Measurements from ENCODE around the gene GIT2. TPM values are rescaled to one million over a fixed set of nuclear protein-coding genes. Genes with fewer than 3 reads are reported as not detected.

GIT2 gene
- total RNA-seq, 1 experiment from 2014 or later, result 36.7 TPM

DNA sequence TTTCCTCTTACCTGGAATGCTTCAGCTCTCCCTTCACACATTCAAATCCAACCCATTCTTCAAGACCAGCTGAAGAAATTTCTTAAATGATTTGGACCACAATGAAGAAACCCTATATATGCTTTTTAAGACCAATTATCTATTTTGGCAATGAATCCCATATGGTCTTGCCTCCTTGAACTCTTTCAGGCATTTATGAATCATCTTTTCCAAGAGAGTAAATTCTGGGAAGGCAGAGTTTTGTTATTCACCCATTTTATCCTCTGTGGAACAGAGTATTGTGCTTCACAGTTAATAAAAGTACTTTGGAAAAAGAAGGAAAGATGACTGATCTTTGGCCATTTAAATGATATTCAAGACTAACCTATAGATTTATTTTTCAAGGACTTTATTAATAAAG, 14.0 kb downstream of the GIT2 start:
- Histone ChIP-seq H3K4me1 (replicated peaks; ENCODE audit: insufficient read depth) (no peaks in the 10 kb centered on the region), H3K36me3 (ENCODE audit: low read depth) (peaks cover 23% of the 10 kb centered on the region), H3K4me2 (no peak overlapping the region), H3K4me3 (no peak overlapping the region), H3K79me2 (ENCODE audit: low read depth) (no peaks in the 10 kb centered on the region), H3K27me3 (ENCODE audit: insufficient read depth, low read depth) (no peaks in the 10 kb centered on the region), H4K20me1 (ENCODE audit: insufficient read depth) (no peaks in the 10 kb centered on the region), H3K27ac (no peak overlapping the region), H2AFZ (no peak overlapping the region), H3F3A (ENCODE audit: insufficient read depth, low read depth) (0 out of 2 replicates have a peak, but pooled peaks cover 4% of the 10 kb centered on the region), H3K9me2 (ENCODE audit: insufficient read depth) (no peaks in the 10 kb centered on the region), H3K9me3 (ENCODE audit: insufficient read depth, low read depth) (no peaks in the 10 kb centered on the region)
- no TSS peak for BruUV-seq (replicated peaks)
- intact Hi-C loops (cut with micrococcal nuclease; ENCODE audit: unreplicated experiment), result no loop called here
- ChIA-PET POLR2A (ENCODE audit: unreplicated experiment) (no interaction called here), CTCF (no interaction called here)
- no peak for DNase-seq
- TF ChIP-seq CTCF (conservative IDR thresholded peaks at IDR 0.05) (no peak), EZH2 (IDR thresholded peaks at IDR 0.05; ENCODE audit: low read depth) (no peak)

GRCh38 chr12:109981311-109981710, 14.9 kb downstream of the GIT2 start:
- DNase-seq, result no peak
- Histone ChIP-seq H3K9me3 (ENCODE audit: insufficient read depth, low read depth) (no peaks in the 10 kb centered on the region), H2AFZ (no peak overlapping the region), H3K4me3 (no peak overlapping the region), H3K27ac (no peak overlapping the region), H3K4me1 (replicated peaks; ENCODE audit: insufficient read depth) (no peaks in the 10 kb centered on the region), H3K36me3 (ENCODE audit: low read depth) (peaks cover 28% of the 10 kb centered on the region), H3K9me2 (ENCODE audit: insufficient read depth) (no peaks in the 10 kb centered on the region), H3K79me2 (ENCODE audit: low read depth) (no peaks in the 10 kb centered on the region), H3K4me2 (no peak overlapping the region), H3K27me3 (ENCODE audit: insufficient read depth, low read depth) (no peaks in the 10 kb centered on the region), H4K20me1 (ENCODE audit: insufficient read depth) (no peaks in the 10 kb centered on the region), H3F3A (ENCODE audit: insufficient read depth, low read depth) (0 out of 2 replicates have a peak, but pooled peaks cover 4% of the 10 kb centered on the region)
- ChIA-PET CTCF (no interaction called here), POLR2A (ENCODE audit: unreplicated experiment) (no interaction called here)
- TF ChIP-seq EZH2 (IDR thresholded peaks at IDR 0.05; ENCODE audit: low read depth) (no peak), CTCF (conservative IDR thresholded peaks at IDR 0.05) (no peak)
- intact Hi-C loops (cut with micrococcal nuclease; ENCODE audit: unreplicated experiment), result no loop called here
- no TSS peak for BruUV-seq (replicated peaks)

- intact Hi-C loops (cut with micrococcal nuclease; ENCODE audit: unreplicated experiment), result no loop called here
These were observed 23.3 kb downstream of the GIT2 start for GRCh38 chr12:109972821-109973220.

More at GRCh38 chr12:109972821-109973220, 23.3 kb downstream of the GIT2 start:
- ChIA-PET POLR2A (ENCODE audit: unreplicated experiment) (no interaction called here), CTCF (no interaction called here)
- no TSS peak for BruUV-seq (replicated peaks)
- no peak for DNase-seq
- Histone ChIP-seq H3K79me2 (ENCODE audit: low read depth) (no peaks in the 10 kb centered on the region), H4K20me1 (ENCODE audit: insufficient read depth) (no peaks in the 10 kb centered on the region), H3F3A (ENCODE audit: insufficient read depth, low read depth) (no peaks in the 10 kb centered on the region; the same call in 1 of the 2 replicates), H3K27me3 (ENCODE audit: insufficient read depth, low read depth) (no peaks in the 10 kb centered on the region), H3K4me3 (no peak overlapping the region), H3K4me1 (replicated peaks; ENCODE audit: insufficient read depth) (peaks cover 3% of the 10 kb centered on the region), H3K9me3 (ENCODE audit: insufficient read depth, low read depth) (no peaks in the 10 kb centered on the region), H3K36me3 (ENCODE audit: low read depth) (0 out of 2 replicates have a peak, but pooled peaks cover 5% of the 10 kb centered on the region), H3K27ac (no peak overlapping the region), H3K4me2 (no peak overlapping the region), H3K9me2 (ENCODE audit: insufficient read depth) (no peaks in the 10 kb centered on the region), H2AFZ (no peak overlapping the region)
- TF ChIP-seq CTCF (conservative IDR thresholded peaks at IDR 0.05), result no peak
- TF ChIP-seq EZH2 (IDR thresholded peaks at IDR 0.05; ENCODE audit: low read depth), result no peak
